SK-N-SH treated with all-trans-retinoic acid at 6 μM for 48 hours (cell line): ENCODE measurements around the gene GPR183.

Source experiments
- ATAC-seq: fragments of 200-7000 bp; cut with Tn5 transposase; 3 replicates; pipeline ENCODE4 v1.9.1; 2020; ENCODE audit warnings: mild to moderate bottlenecking, moderate library complexity
- ARNTL ChIP-seq: fragments of 450-650 bp; formaldehyde crosslinking; IDR thresholded peaks from 2 replicates; pipeline ENCODE4 v1.5.0; 2020; ENCODE audit warnings: low read depth, mild to moderate bottlenecking, moderate library complexity, borderline replicate concordance
- BACH2 ChIP-seq: fragments of 250-450 bp; sonication (Bioruptor Pico); IDR thresholded peaks from 2 replicates; pipeline ENCODE4 v1.9.0; 2021; ENCODE audit warnings: mild to moderate bottlenecking, borderline replicate concordance
- CREB5 ChIP-seq: fragments of 250-450 bp; sonication (Bioruptor Pico); IDR thresholded peaks from 2 replicates; pipeline ENCODE4 v1.5.1; 2020; ENCODE audit warnings: low read depth, mild to moderate bottlenecking, moderate library complexity
- CSDC2 ChIP-seq: fragments of 250-450 bp; sonication (Bioruptor Pico); IDR thresholded peaks from 2 replicates; pipeline ENCODE4 v1.5.0; 2020; ENCODE audit warnings: mild to moderate bottlenecking, moderate library complexity
- ESRRG ChIP-seq: fragments of 250-450 bp; sonication (Bioruptor Pico); IDR thresholded peaks from 2 replicates; pipeline ENCODE4 v1.6.1; 2021; ENCODE audit warnings: mild to moderate bottlenecking
- GLIS3 ChIP-seq: fragments of 250-450 bp; sonication (Bioruptor Pico); IDR thresholded peaks from 2 replicates; pipeline ENCODE4 v1.5.0; 2020; ENCODE audit warnings: mild to moderate bottlenecking, moderate library complexity
- ISL1 ChIP-seq: fragments of 250-450 bp; sonication (Bioruptor Pico); IDR thresholded peaks from 2 replicates; pipeline ENCODE4 v2.1.2; 2022; ENCODE audit warnings: mild to moderate bottlenecking, moderate library complexity
- OSR1 ChIP-seq: fragments of 250-450 bp; sonication (Bioruptor Pico); IDR thresholded peaks from 2 replicates; pipeline ENCODE4 v1.8.0; 2022; ENCODE audit warnings: moderate library complexity, mild to moderate bottlenecking, inconsistent platforms
- PATZ1 ChIP-seq: fragments of 250-450 bp; sonication (Bioruptor Pico); IDR thresholded peaks from 2 replicates; pipeline ENCODE4 v1.8.0; 2020; ENCODE audit warnings: mild to moderate bottlenecking, moderate library complexity, borderline replicate concordance
- PPARA ChIP-seq: fragments of 250-450 bp; sonication (Bioruptor Pico); IDR thresholded peaks from 2 replicates; pipeline ENCODE4 v1.5.0; 2020; ENCODE audit warnings: mild to moderate bottlenecking, borderline replicate concordance
- RARB ChIP-seq: fragments of 250-450 bp; sonication (Bioruptor Pico); IDR thresholded peaks from 2 replicates; pipeline ENCODE4 v1.8.0; 2021; ENCODE audit warnings: mild to moderate bottlenecking, moderate library complexity
- TCF4 ChIP-seq: fragments of 250-450 bp; sonication (Bioruptor Pico); IDR thresholded peaks from 2 replicates; pipeline ENCODE4 v1.8.0; 2021; ENCODE audit warnings: mild to moderate bottlenecking, moderate library complexity, borderline replicate concordance
- TOX ChIP-seq: fragments of 250-450 bp; sonication (Bioruptor Pico); IDR thresholded peaks from 2 replicates; pipeline ENCODE4 v1.8.0; 2021; ENCODE audit warnings: mild to moderate bottlenecking, moderate library complexity, borderline replicate concordance
- ZC3H10 ChIP-seq: fragments of 250-450 bp; sonication (Bioruptor Pico); IDR thresholded peaks from 2 replicates; pipeline ENCODE4 v1.5.1; 2021; ENCODE audit warnings: mild to moderate bottlenecking, moderate library complexity
- ZFP3 ChIP-seq: fragments of 250-450 bp; sonication (Bioruptor Pico); IDR thresholded peaks from 2 replicates; pipeline ENCODE4 v1.5.0; 2020; ENCODE audit warnings: mild to moderate bottlenecking, moderate library complexity
- ZFP30 ChIP-seq: fragments of 450-650 bp; formaldehyde crosslinking; IDR thresholded peaks from 2 replicates; pipeline ENCODE4 v1.5.0; 2022; ENCODE audit warnings: mild to moderate bottlenecking, moderate library complexity
- ZNF565 ChIP-seq: fragments of 450-650 bp; formaldehyde crosslinking; conservative IDR thresholded peaks from 2 replicates; pipeline ENCODE4 v1.5.0; 2020; ENCODE audit warnings: low read depth, mild to moderate bottlenecking, moderate library complexity
- ZNF70 ChIP-seq: fragments of 450-650 bp; formaldehyde crosslinking; IDR thresholded peaks from 2 replicates; pipeline ENCODE4 v1.5.0; 2020; ENCODE audit warnings: mild to moderate bottlenecking, moderate library complexity
- ZNF8 ChIP-seq: fragments of 450-650 bp; formaldehyde crosslinking; IDR thresholded peaks from 2 replicates; pipeline ENCODE4 v1.5.0; 2020; ENCODE audit warnings: mild to moderate bottlenecking, moderate library complexity
- TF ChIP-seq, protein P1 (sequence below): fragments of 250-450 bp; sonication (Bioruptor Pico); IDR thresholded peaks from 2 replicates; pipeline ENCODE4 v1.8.0; 2021; ENCODE audit warnings: low read depth, mild to moderate bottlenecking, moderate library complexity, borderline replicate concordance

The GPR183 gene

GRCh38 chr13:99278200-99278599, 29.0 kb downstream of the GPR183 start:
- TF ChIP-seq ISL1 (CRISPR knock-in tag) (no peak), ZNF70 (CRISPR knock-in tag) (no peak), RARB (CRISPR knock-in tag) (no peak), CSDC2 (CRISPR knock-in tag) (no peak), ZNF565 (CRISPR knock-in tag) (no peak), ZC3H10 (CRISPR knock-in tag) (no peak), TCF4 (CRISPR knock-in tag) (no peak), TOX (CRISPR knock-in tag) (no peak)
- TF ChIP-seq, protein P1, sequence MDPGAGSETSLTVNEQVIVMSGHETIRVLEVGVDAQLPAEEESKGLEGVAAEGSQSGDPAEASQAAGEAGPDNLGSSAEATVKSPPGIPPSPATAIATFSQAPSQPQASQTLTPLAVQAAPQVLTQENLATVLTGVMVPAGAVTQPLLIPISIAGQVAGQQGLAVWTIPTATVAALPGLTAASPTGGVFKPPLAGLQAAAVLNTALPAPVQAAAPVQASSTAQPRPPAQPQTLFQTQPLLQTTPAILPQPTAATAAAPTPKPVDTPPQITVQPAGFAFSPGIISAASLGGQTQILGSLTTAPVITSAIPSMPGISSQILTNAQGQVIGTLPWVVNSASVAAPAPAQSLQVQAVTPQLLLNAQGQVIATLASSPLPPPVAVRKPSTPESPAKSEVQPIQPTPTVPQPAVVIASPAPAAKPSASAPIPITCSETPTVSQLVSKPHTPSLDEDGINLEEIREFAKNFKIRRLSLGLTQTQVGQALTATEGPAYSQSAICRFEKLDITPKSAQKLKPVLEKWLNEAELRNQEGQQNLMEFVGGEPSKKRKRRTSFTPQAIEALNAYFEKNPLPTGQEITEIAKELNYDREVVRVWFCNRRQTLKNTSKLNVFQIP (CRISPR knock-in tag), result no peak

DNA sequence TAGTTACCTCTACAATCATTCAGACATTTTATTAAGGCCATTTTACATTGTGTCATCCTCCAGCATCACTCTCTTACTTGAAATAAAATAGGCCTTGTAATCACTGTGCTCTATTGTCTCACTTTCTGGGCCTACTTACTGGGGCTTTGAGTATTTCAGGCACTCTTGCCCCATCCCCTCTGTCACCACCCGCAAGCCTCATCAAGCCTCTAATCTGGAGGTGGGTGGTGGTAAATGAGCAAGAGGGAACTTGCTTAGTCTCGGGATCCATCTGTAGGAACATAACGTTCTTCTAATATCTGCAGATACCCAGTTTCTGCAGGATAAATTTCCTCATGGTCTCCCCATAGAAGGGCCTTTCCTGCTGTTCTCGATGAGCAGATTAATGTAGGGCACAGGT, 29.6 kb downstream of the GPR183 start:
- no peak for ATAC-seq
- no peak for TF ChIP-seq ZC3H10 (CRISPR knock-in tag)
- TF ChIP-seq BACH2 (CRISPR knock-in tag), result no peak
- TF ChIP-seq CSDC2 (CRISPR knock-in tag), result no peak
- no peak for TF ChIP-seq ZNF565 (CRISPR knock-in tag)
- TF ChIP-seq ZFP30 (CRISPR knock-in tag), result no peak
- no peak for TF ChIP-seq GLIS3 (CRISPR knock-in tag)
- TF ChIP-seq ESRRG (CRISPR knock-in tag), result no peak
- no peak for TF ChIP-seq ARNTL
- TF ChIP-seq PATZ1 (CRISPR knock-in tag), result no peak
- TF ChIP-seq ZFP3 (CRISPR knock-in tag), result no peak
- TF ChIP-seq, protein P1 (CRISPR knock-in tag), result no peak
- no peak for TF ChIP-seq CREB5 (CRISPR knock-in tag)
- TF ChIP-seq ZNF8 (CRISPR knock-in tag), result no peak
- TF ChIP-seq ISL1 (CRISPR knock-in tag), result no peak
- no peak for TF ChIP-seq TOX (CRISPR knock-in tag)
- TF ChIP-seq RARB (CRISPR knock-in tag), result no peak
- no peak for TF ChIP-seq TCF4 (CRISPR knock-in tag)
- no peak for TF ChIP-seq OSR1

More at GRCh38 chr13:99278200-99278599, 29.0 kb downstream of the GPR183 start:
- no peak for ATAC-seq

- TF ChIP-seq BACH2 (CRISPR knock-in tag), result no peak
- TF ChIP-seq TCF4 (CRISPR knock-in tag), result no peak
- TF ChIP-seq ZNF8 (CRISPR knock-in tag), result no peak
- no peak for TF ChIP-seq PATZ1 (CRISPR knock-in tag)
- no peak for TF ChIP-seq CREB5 (CRISPR knock-in tag)
- TF ChIP-seq ZC3H10 (CRISPR knock-in tag), result no peak
- no peak for TF ChIP-seq PPARA (CRISPR knock-in tag)
- no peak for TF ChIP-seq ZFP30 (CRISPR knock-in tag)
- ATAC-seq, result no peak
Observed at GRCh38 chr13:99276706-99277105, 30.5 kb downstream of the GPR183 start.
